Neural progenitor cell (in vitro differentiated cells): ENCODE results near the gene LILRB2.

Experiments
- CTCF ChIP-seq: fragments of 200-600 bp; sonication (generic); IDR thresholded peaks from 2 replicates; pipeline ENCODE4 v1.5.1; 2017; ENCODE audit warnings: antibody characterized with exemption, mild to moderate bottlenecking
- EZH2 ChIP-seq: fragments of 200-600 bp; sonication (generic); IDR thresholded peaks from 2 replicates; pipeline ENCODE4 v1.6.1; 2017; ENCODE audit warnings: antibody characterized with exemption, mild to moderate bottlenecking, moderate library complexity

- TF ChIP-seq CTCF, result no peak
- no peak for TF ChIP-seq EZH2
These were observed 21.3 kb upstream of the LILRB2 start for GRCh38 chr19:54302257-54302656.
